ENCODE measurements around the gene EXT2.

EXT2 gene

DNA sequence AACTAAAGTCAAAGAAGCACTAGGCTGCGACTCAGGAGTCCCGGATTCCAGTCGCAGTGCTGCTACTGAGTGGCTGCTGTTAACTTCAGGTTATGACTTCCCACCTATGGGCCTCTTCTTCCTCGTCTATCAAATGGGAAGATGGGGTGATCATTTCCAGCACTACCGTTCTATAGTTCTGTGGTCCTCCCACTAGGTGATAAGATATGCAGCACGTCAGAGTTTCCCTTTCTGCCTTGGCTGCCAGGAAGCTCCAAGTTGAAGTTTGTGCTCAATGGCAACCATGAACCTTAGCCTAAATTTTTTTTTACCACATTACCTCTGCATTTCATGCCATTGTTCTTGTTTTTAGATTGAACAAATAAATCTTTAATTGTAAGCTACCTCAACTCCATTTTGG, 175.8 kb downstream of the EXT2 start:
- Histone ChIP-seq H2AFZ (ENCODE audit: low read length) (no peak overlapping the region), H3K9me2 (replicated peaks; ENCODE audit: insufficient read depth, low read length) (no peaks in the 10 kb centered on the region), H3K9ac (ENCODE audit: low read length) (no peak overlapping the region), H3K79me2 (ENCODE audit: low read length) (no peaks in the 10 kb centered on the region), H3K27me3 (replicated peaks; ENCODE audit: insufficient read depth, low read length) (no peaks in the 10 kb centered on the region), H3K9me3 (replicated peaks; ENCODE audit: insufficient read depth, low read length) (no peaks in the 10 kb centered on the region), H3K4me3 (ENCODE audit: low read length) (no peak overlapping the region), H3K4me1 (ENCODE audit: low read length) (no peaks in the 10 kb centered on the region), H3F3A (ENCODE audit: insufficient read depth, low read length) (no peaks in the 10 kb centered on the region), H3K27ac (ENCODE audit: low read length) (no peak overlapping the region), H3K4me2 (ENCODE audit: low read depth, low read length) (no peak overlapping the region), H4K20me1 (ENCODE audit: insufficient read depth, low read length) (no peaks in the 10 kb centered on the region), H3K36me3 (replicated peaks; ENCODE audit: insufficient read depth, low read length) (no peaks in the 10 kb centered on the region)
- DNase-seq, result no peak
- TF ChIP-seq, protein P1, sequence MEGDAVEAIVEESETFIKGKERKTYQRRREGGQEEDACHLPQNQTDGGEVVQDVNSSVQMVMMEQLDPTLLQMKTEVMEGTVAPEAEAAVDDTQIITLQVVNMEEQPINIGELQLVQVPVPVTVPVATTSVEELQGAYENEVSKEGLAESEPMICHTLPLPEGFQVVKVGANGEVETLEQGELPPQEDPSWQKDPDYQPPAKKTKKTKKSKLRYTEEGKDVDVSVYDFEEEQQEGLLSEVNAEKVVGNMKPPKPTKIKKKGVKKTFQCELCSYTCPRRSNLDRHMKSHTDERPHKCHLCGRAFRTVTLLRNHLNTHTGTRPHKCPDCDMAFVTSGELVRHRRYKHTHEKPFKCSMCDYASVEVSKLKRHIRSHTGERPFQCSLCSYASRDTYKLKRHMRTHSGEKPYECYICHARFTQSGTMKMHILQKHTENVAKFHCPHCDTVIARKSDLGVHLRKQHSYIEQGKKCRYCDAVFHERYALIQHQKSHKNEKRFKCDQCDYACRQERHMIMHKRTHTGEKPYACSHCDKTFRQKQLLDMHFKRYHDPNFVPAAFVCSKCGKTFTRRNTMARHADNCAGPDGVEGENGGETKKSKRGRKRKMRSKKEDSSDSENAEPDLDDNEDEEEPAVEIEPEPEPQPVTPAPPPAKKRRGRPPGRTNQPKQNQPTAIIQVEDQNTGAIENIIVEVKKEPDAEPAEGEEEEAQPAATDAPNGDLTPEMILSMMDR (IDR thresholded peaks at IDR 0.05; ENCODE audit: low read length), result no peak
- TF ChIP-seq EZH2phosphoT487 (IDR thresholded peaks at IDR 0.05; ENCODE audit: low read length) (no peak), EZH2 (optimal IDR thresholded peaks at IDR 0.05; ENCODE audit: low read depth, low read length) (no peak)

DNA sequence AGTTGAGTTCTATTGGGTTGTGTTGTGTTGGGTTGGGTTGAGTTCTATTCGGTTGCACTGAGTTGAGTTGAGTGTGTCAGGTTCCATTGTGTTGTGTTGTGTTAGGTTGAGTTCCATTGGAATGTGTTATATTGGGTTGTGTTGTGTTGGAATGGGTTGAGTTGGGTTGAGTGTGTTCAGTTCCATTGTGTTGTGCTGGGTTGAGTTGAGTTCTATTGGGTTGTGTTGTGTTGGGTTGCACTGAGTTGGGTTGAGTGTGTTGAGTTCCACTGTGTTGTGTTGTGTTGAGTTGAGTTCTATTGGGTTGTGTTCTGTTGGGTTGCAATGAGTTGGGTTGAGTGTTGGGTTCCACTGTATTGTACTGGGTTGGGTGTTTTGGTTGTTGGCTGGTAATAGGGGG, 178.9 kb downstream of the EXT2 start:
- H4K20me1 ChIP-seq (ENCODE audit: insufficient read depth, low read length), result no peaks in the 10 kb centered on the region
- H3K36me3 ChIP-seq (replicated peaks; ENCODE audit: insufficient read depth, low read length), result no peaks in the 10 kb centered on the region

DNA sequence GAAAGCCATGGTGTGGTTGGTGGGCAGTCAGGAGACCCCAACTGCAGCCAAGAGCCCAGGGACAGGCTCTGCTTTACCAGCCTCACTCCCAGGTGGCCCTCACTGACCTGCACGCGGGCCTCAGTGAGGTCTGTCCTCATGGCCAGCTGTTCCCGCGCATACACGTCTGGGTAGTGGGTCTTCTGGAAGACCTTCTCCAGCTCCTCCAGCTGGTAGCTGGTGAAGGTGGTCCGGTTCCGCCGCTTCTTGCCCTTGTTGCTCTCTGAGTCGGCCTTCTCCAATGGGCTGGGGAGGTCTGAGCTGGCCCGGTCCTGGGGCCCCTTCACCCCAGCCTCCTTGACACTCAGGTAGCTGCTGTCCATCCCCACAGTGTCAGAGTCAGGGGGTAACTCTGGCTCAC, 179.8 kb downstream of the EXT2 start:
- Histone ChIP-seq H3K9me2 (replicated peaks; ENCODE audit: insufficient read depth, low read length) (no peaks in the 10 kb centered on the region), H3K4me1 (ENCODE audit: low read length) (no peaks in the 10 kb centered on the region), H4K20me1 (ENCODE audit: insufficient read depth, low read length) (no peaks in the 10 kb centered on the region), H3K27me3 (replicated peaks; ENCODE audit: insufficient read depth, low read length) (no peaks in the 10 kb centered on the region), H3K4me2 (ENCODE audit: low read depth, low read length) (no peak overlapping the region), H3K79me2 (ENCODE audit: low read length) (no peaks in the 10 kb centered on the region), H2AFZ (ENCODE audit: low read length) (no peak overlapping the region), H3K36me3 (replicated peaks; ENCODE audit: insufficient read depth, low read length) (no peaks in the 10 kb centered on the region), H3K9ac (ENCODE audit: low read length) (no peak overlapping the region), H3F3A (ENCODE audit: insufficient read depth, low read length) (no peaks in the 10 kb centered on the region), H3K4me3 (ENCODE audit: low read length) (no peak overlapping the region), H3K27ac (ENCODE audit: low read length) (no peak overlapping the region), H3K9me3 (replicated peaks; ENCODE audit: insufficient read depth, low read length) (no peaks in the 10 kb centered on the region)
- DNase-seq, result no peak
- TF ChIP-seq EZH2phosphoT487 (IDR thresholded peaks at IDR 0.05; ENCODE audit: low read length) (no peak), EZH2 (optimal IDR thresholded peaks at IDR 0.05; ENCODE audit: low read depth, low read length) (no peak)

More for the DNA sequence above, 178.9 kb downstream of the EXT2 start:
- Histone ChIP-seq H3K79me2 (ENCODE audit: low read length) (no peaks in the 10 kb centered on the region), H3K4me2 (ENCODE audit: low read depth, low read length) (no peak overlapping the region), H3K9ac (ENCODE audit: low read length) (no peak overlapping the region), H3K9me2 (replicated peaks; ENCODE audit: insufficient read depth, low read length) (no peaks in the 10 kb centered on the region), H3K4me3 (ENCODE audit: low read length) (no peak overlapping the region), H3F3A (ENCODE audit: insufficient read depth, low read length) (no peaks in the 10 kb centered on the region), H3K9me3 (replicated peaks; ENCODE audit: insufficient read depth, low read length) (no peaks in the 10 kb centered on the region), H3K27me3 (replicated peaks; ENCODE audit: insufficient read depth, low read length) (no peaks in the 10 kb centered on the region), H3K4me1 (ENCODE audit: low read length) (no peaks in the 10 kb centered on the region), H3K27ac (ENCODE audit: low read length) (no peak overlapping the region), H2AFZ (ENCODE audit: low read length) (no peak overlapping the region)
- TF ChIP-seq EZH2 (optimal IDR thresholded peaks at IDR 0.05; ENCODE audit: low read depth, low read length) (no peak), EZH2phosphoT487 (IDR thresholded peaks at IDR 0.05; ENCODE audit: low read length) (no peak)
- TF ChIP-seq, protein P1 (IDR thresholded peaks at IDR 0.05; ENCODE audit: low read length), result no peak
- no peak for DNase-seq

GRCh38 chr11:44275961-44276550, 180.6 kb downstream of the EXT2 start:
- no peaks in the 10 kb centered on the region for H3K27me3 ChIP-seq (replicated peaks; ENCODE audit: insufficient read depth, low read length)
- no peak for DNase-seq
- no peaks in the 10 kb centered on the region for H3K9me3 ChIP-seq (replicated peaks; ENCODE audit: insufficient read depth, low read length)
- no peaks in the 10 kb centered on the region for H3K9me2 ChIP-seq (replicated peaks; ENCODE audit: insufficient read depth, low read length)
- no peak overlapping the region for H3K4me2 ChIP-seq (ENCODE audit: low read depth, low read length)
- H4K20me1 ChIP-seq (ENCODE audit: insufficient read depth, low read length), result no peaks in the 10 kb centered on the region
- H3F3A ChIP-seq (ENCODE audit: insufficient read depth, low read length), result no peaks in the 10 kb centered on the region
- no peaks in the 10 kb centered on the region for H3K4me1 ChIP-seq (ENCODE audit: low read length)
- no peak for TF ChIP-seq EZH2 (optimal IDR thresholded peaks at IDR 0.05; ENCODE audit: low read depth, low read length)
- TF ChIP-seq, protein P1 (IDR thresholded peaks at IDR 0.05; ENCODE audit: low read length), result no peak
- no peak overlapping the region for H3K27ac ChIP-seq (ENCODE audit: low read length)
- H2AFZ ChIP-seq (ENCODE audit: low read length), result no peak overlapping the region
- no peaks in the 10 kb centered on the region for H3K36me3 ChIP-seq (replicated peaks; ENCODE audit: insufficient read depth, low read length)
- H3K79me2 ChIP-seq (ENCODE audit: low read length), result no peaks in the 10 kb centered on the region
- H3K4me3 ChIP-seq (ENCODE audit: low read length), result no peak overlapping the region
- H3K9ac ChIP-seq (ENCODE audit: low read length), result no peak overlapping the region

Measured in MM.1S (cell line).